ENCODE data around the gene RPLP1. TPM values are rescaled to one million over a fixed set of nuclear protein-coding genes. Genes with fewer than 3 reads are reported as not detected.

The RPLP1 gene
- total RNA-seq, 2 donors from 2014 or later = 332 to 973 TPM

DNA sequence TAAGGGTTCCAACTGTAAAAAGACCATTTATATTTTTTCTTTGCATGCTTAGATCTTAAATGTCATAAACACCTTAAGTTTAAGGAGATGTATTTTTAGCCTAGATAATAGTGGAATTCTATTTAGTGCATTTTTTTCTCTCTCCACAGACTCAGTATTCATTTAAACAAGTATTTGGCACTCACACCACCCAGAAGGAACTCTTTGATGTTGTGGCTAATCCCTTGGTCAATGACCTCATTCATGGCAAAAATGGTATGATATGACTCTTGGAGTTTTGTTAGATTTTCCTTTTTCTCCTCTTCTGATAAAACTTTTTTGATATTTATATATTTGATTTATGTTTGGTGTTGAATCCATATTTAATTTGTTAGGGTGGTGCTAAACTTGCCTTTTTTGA lies 31.1 kb upstream of the RPLP1 start:
- intact Hi-C loops (cut with DNase I) = no loop called here
- H3K4me1 ChIP-seq = peaks cover 16% of the 10 kb centered on the region
- no peak for ATAC-seq

DNA sequence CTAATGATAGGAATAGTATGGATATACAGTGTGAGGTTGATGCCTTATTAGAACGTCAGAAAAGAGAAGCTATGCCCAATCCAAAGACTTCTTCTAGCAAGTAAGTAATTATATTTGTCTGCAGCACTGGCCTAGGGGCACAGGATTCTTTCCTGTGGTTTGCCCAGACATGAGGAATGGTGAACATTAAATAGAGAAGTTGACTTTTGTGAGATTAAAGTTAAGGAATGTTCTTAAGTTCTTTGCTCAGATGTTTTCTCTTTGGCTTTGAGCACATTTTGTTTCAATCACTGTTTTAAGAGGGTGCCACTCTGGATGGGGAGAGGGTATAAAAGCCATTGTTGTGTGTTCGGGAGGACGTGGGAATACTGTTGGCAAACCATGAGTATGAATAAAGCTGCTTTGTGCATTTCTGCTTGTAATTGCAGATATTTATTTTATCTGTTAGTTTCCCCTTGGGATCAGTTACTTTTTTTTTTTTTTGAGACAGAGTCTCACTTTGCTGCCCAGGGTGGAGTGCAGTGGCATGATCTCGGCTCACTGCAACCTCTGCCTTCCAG lies 30.2 kb upstream of the RPLP1 start:
- Histone ChIP-seq H3K9me3 (no peaks in the 10 kb centered on the region), H3K4me1 (peaks cover 16% of the 10 kb centered on the region), H3K27me3 (peaks cover 0 to 4% of the 10 kb centered on the region in 2 donors), H3K36me3 (replicated peaks in 1 of 2; ENCODE audit: insufficient read depth in 1 of 2, low read depth in 2 of 2) (no peaks in the 10 kb centered on the region), H3K4me3 (no peak overlapping the region), H3K27ac (no peak overlapping the region)
- intact Hi-C loops (cut with DNase I) = no loop called here
- ATAC-seq = no peak
- WGBS, 2 donors = 94 to 95% methylated on average over 4 of the region's 4 CpGs
- DNase-seq = no peak
- no peak for TF ChIP-seq POLR2A (IDR thresholded peaks at IDR 0.05)
- TF ChIP-seq, protein P1, sequence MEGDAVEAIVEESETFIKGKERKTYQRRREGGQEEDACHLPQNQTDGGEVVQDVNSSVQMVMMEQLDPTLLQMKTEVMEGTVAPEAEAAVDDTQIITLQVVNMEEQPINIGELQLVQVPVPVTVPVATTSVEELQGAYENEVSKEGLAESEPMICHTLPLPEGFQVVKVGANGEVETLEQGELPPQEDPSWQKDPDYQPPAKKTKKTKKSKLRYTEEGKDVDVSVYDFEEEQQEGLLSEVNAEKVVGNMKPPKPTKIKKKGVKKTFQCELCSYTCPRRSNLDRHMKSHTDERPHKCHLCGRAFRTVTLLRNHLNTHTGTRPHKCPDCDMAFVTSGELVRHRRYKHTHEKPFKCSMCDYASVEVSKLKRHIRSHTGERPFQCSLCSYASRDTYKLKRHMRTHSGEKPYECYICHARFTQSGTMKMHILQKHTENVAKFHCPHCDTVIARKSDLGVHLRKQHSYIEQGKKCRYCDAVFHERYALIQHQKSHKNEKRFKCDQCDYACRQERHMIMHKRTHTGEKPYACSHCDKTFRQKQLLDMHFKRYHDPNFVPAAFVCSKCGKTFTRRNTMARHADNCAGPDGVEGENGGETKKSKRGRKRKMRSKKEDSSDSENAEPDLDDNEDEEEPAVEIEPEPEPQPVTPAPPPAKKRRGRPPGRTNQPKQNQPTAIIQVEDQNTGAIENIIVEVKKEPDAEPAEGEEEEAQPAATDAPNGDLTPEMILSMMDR (IDR thresholded peaks at IDR 0.05) = no peak

More for the DNA sequence above, 31.1 kb upstream of the RPLP1 start:
- TF ChIP-seq POLR2A (IDR thresholded peaks at IDR 0.05) = no peak
- TF ChIP-seq, protein P1 (IDR thresholded peaks at IDR 0.05) = no peak
- Histone ChIP-seq H3K27ac (no peak overlapping the region), H3K4me3 (no peak overlapping the region), H3K27me3 (no peaks in the 10 kb centered on the region), H3K36me3 (replicated peaks in 1 of 2; ENCODE audit: insufficient read depth in 1 of 2, low read depth in 2 of 2) (no peaks in the 10 kb centered on the region), H3K9me3 (no peaks in the 10 kb centered on the region)
- no peak for DNase-seq

DNA sequence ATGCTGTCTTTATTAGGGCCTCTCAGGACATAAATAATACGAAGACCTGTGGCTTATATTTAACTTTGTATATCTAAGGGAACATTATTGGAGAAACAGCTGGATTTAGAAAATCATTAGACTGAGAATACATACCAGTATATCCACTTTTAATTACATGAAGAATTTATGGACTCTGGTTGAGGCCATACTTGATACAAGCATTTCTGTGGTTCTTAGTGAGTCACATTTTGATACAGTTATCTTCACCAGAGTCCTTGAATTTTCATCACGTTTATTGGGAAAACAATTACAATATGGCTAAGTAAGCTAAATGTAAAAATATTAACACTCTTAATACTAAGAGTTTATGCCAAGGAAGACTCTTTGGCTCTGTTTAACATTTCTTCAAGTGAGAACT lies 28.6 kb upstream of the RPLP1 start:
- peaks cover 0 to 5% of the 10 kb centered on the region in 2 donors for H3K27me3 ChIP-seq
- no peaks in the 10 kb centered on the region for H3K9me3 ChIP-seq
- ATAC-seq = no peak
- intact Hi-C loops (cut with DNase I) = no loop called here
- TF ChIP-seq, protein P1 (IDR thresholded peaks at IDR 0.05) = no peak
- no peak for TF ChIP-seq POLR2A (IDR thresholded peaks at IDR 0.05)
- H3K4me3 ChIP-seq = no peak overlapping the region
- H3K36me3 ChIP-seq (replicated peaks in 1 of 2; ENCODE audit: insufficient read depth in 1 of 2, low read depth in 2 of 2) = no peaks in the 10 kb centered on the region
- WGBS, 2 donors = 63 to 75% methylated on average over 2 of the region's 2 CpGs
- no peak for DNase-seq
- no peak overlapping the region for H3K27ac ChIP-seq
- peaks cover 16% of the 10 kb centered on the region for H3K4me1 ChIP-seq

DNA sequence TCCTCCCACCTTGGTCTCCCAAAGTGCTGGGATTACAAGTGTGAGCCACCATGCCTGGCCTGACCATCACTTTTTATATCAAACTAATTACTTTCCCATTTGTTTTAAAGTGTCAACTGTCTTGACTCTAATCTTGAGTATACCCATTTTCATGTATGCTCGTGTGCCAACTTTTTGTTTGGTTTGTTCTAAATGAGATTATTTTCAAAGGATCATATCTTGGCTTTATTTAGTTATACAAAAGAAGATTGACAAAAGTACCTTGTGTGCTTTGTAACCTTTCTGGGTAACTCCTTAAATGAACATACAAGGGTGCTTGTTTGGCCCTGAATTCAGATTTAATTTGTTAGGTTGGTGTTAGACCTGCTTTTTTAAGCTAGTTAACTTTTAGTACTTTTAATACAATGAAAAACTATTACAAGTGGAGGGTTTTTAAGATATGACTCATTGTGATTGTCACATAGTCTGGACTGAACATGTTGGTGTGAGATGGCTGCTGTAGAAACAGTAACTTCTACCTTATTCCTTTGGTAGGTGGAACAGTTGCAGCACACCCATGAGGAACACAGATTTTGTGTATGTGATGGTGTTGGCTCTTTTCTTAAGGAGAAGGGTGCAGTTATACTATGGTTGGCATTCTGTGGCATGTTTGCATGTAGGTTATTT lies 27.7 kb upstream of the RPLP1 start:
- TF ChIP-seq POLR2A (IDR thresholded peaks at IDR 0.05) = no peak
- TF ChIP-seq, protein P1 (IDR thresholded peaks at IDR 0.05) = no peak
- Histone ChIP-seq H3K4me3 (no peak overlapping the region), H3K9me3 (no peaks in the 10 kb centered on the region), H3K36me3 (replicated peaks in 1 of 2; ENCODE audit: insufficient read depth in 1 of 2, low read depth in 2 of 2) (no peaks in the 10 kb centered on the region), H3K27me3 (peaks cover 0 to 5% of the 10 kb centered on the region in 2 donors), H3K4me1 (peaks cover 16% of the 10 kb centered on the region), H3K27ac (no peak overlapping the region)
- DNase-seq (peak in 2 of 4 donors; percentile 14 to 45), ATAC-seq (peak; percentile 76)
- intact Hi-C loops (cut with DNase I) = no loop called here
- WGBS, 2 donors = 27 to 29% methylated on average over 1 of the region's 1 CpG

DNA sequence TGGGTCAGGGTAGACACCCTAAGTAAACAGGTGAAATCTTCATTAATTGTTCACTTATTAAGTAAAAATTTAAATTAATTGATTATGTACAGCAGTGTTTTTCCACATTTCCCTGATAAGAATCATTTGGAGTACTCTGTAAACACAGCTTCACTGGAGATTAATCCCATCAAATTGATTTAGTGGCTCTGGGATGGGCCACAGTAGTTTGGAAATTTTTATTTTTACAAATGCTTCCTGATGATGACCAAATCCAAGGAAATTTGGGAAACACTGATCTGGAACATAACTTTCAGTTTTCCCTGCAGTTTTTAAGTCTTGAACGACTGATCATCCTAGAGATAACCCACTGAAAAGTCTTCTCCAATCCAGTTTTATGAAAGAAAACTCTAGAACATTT lies 18.8 kb upstream of the RPLP1 start:
- 87 to 88% methylated on average over 1 of the region's 1 CpG for WGBS, 2 donors
- Histone ChIP-seq H3K9me3 (no peaks in the 10 kb centered on the region), H3K4me1 (peaks cover 9% of the 10 kb centered on the region), H3K27ac (no peak overlapping the region), H3K36me3 (replicated peaks in 1 of 2; ENCODE audit: insufficient read depth in 1 of 2, low read depth in 2 of 2) (no peaks in the 10 kb centered on the region), H3K4me3 (no peak overlapping the region), H3K27me3 (no peaks in the 10 kb centered on the region)
- intact Hi-C loops (cut with DNase I) = no loop called here
- DNase-seq = no peak
- no peak for ATAC-seq
- no peak for TF ChIP-seq POLR2A (IDR thresholded peaks at IDR 0.05)
- TF ChIP-seq, protein P1 (IDR thresholded peaks at IDR 0.05) = no peak

Measured in body of pancreas (tissue), 4 donors.